PC-9 (cell line): ENCODE data around the gene SYK. TPM values are rescaled to one million over a fixed set of nuclear protein-coding genes. Genes with fewer than 3 reads are reported as not detected.

Experiments
- BruUV-seq: library from RNA; stranded (reverse); fragments of 400-500 nt; replicated peaks from 2 replicates; lab custom pipeline; 2021; lab: Mats Ljungman, UMichigan
- CTCF ChIA-PET: fragments of 300-600 bp; sonication (Branson Sonifier 250); formaldehyde crosslinking; loops from one replicate; lab custom pipeline; 2022; ENCODE audit warnings: antibody characterized with exemption; lab: Charles Lee
- POLR2A ChIA-PET: fragments of 300-600 bp; sonication (Branson Sonifier 250); formaldehyde crosslinking; loops from one replicate; lab custom pipeline; 2022; ENCODE audit warnings: antibody characterized with exemption; ENCODE audit not compliant: unreplicated experiment; lab: Charles Lee
- DNase-seq, 2 experiments: peaks; one replicate each; pipeline versions ENCODE4 v3.0.0 to v3.0.0-alpha.2; 2015 to 2022; ENCODE audit warnings: mixed read lengths in 1 of 2
- H2AFZ ChIP-seq: fragments of 200-600 bp; sonication (generic); 2 replicates; pipeline ENCODE4 v1.8.1; 2017; ENCODE audit warnings: antibody characterized with exemption
- H3F3A ChIP-seq: fragments of 200-600 bp; sonication (generic); 2 replicates; pipeline ENCODE4 v1.8.1; 2017; ENCODE audit warnings: antibody characterized with exemption, mild to moderate bottlenecking, low read depth; ENCODE audit not compliant: insufficient read depth
- H3K27ac ChIP-seq: fragments of 200-600 bp; sonication (generic); 2 replicates; pipeline ENCODE4 v1.6.1; 2016; ENCODE audit warnings: mixed run types
- H3K27me3 ChIP-seq: fragments of 200-600 bp; sonication (generic); 2 replicates; pipeline ENCODE4 v1.6.1; 2016; ENCODE audit warnings: low read depth, mixed run types; ENCODE audit not compliant: insufficient read depth
- H3K36me3 ChIP-seq: fragments of 200-600 bp; sonication (generic); 2 replicates; pipeline ENCODE4 v1.6.1; 2016; ENCODE audit warnings: low read depth, mixed run types
- H3K4me1 ChIP-seq: fragments of 200-600 bp; sonication (generic); replicated peaks from 2 replicates; pipeline ENCODE4 v1.6.1; 2016; ENCODE audit warnings: mixed run types; ENCODE audit not compliant: insufficient read depth
- H3K4me2 ChIP-seq: fragments of 200-600 bp; sonication (generic); 2 replicates; pipeline ENCODE4 v1.6.1; 2017; ENCODE audit warnings: mixed run types
- H3K4me3 ChIP-seq: fragments of 200-600 bp; sonication (generic); 2 replicates; pipeline ENCODE4 v1.6.1; 2016; ENCODE audit warnings: mixed run types
- H3K79me2 ChIP-seq: fragments of 200-600 bp; sonication (generic); 2 replicates; pipeline ENCODE4 v1.6.1; 2017; ENCODE audit warnings: low read depth, mixed run types
- H3K9me2 ChIP-seq: fragments of 200-600 bp; sonication (generic); 2 replicates; pipeline ENCODE4 v1.8.1; 2017; ENCODE audit warnings: mild to moderate bottlenecking; ENCODE audit not compliant: insufficient read depth
- H3K9me3 ChIP-seq: fragments of 200-600 bp; sonication (generic); 2 replicates; pipeline ENCODE4 v1.8.1; 2016; ENCODE audit warnings: low read depth; ENCODE audit not compliant: insufficient read depth
- H4K20me1 ChIP-seq: fragments of 200-600 bp; sonication (generic); 2 replicates; pipeline ENCODE4 v1.8.1; 2017; ENCODE audit not compliant: insufficient read depth
- CTCF ChIP-seq: fragments of 200-600 bp; sonication (generic); conservative IDR thresholded peaks from 2 replicates; pipeline ENCODE4 v1.6.1; 2017; ENCODE audit warnings: mixed run types, antibody characterized with exemption, mild to moderate bottlenecking, moderate library complexity
- EZH2 ChIP-seq: fragments of 200-600 bp; sonication (generic); IDR thresholded peaks from 2 replicates; pipeline ENCODE4 v1.8.0; 2017; ENCODE audit warnings: antibody characterized with exemption, low read depth
- intact Hi-C: fragments of 100-400 bp; cut with micrococcal nuclease; formaldehyde crosslinking; loops from one replicate; pipeline ENCODE4 v1.10.0; 2022; ENCODE audit not compliant: unreplicated experiment
- total RNA-seq: library from RNA; stranded (reverse); gene quantifications from 2 replicates; pipeline ENCODE4 v1.2.3, GENCODE V29; 2021

SYK gene
- total RNA-seq, 1 experiment from 2014 or later, result 32.1 TPM

- Histone ChIP-seq H3K4me2 (no peak overlapping the region), H2AFZ (no peak overlapping the region), H3K36me3 (no peaks in the 10 kb centered on the region), H3K27me3 (no peaks in the 10 kb centered on the region), H3K4me1 (peaks cover 10% of the 10 kb centered on the region), H4K20me1 (no peaks in the 10 kb centered on the region; the same call in 1 of the 2 replicates), H3K79me2 (no peaks in the 10 kb centered on the region), H3F3A (peaks cover 20% of the 10 kb centered on the region), H3K4me3 (no peak overlapping the region), H3K27ac (no peak overlapping the region), H3K9me3 (peaks cover 5% of the 10 kb centered on the region), H3K9me2 (no peaks in the 10 kb centered on the region)
- intact Hi-C loops, result no loop called here
- no peak for DNase-seq
- ChIA-PET CTCF (no interaction called here), POLR2A (no interaction called here)
- no peak for TF ChIP-seq EZH2
- TF ChIP-seq CTCF, result no peak
- BruUV-seq, result no TSS peak
Observed at GRCh38 chr9:90839183-90839728, 37.6 kb downstream of the SYK start.

- no TSS peak for BruUV-seq
- Histone ChIP-seq H3K9me2 (no peaks in the 10 kb centered on the region), H2AFZ (no peak overlapping the region), H4K20me1 (no peaks in the 10 kb centered on the region; the same call in 1 of the 2 replicates), H3F3A (peaks cover 20% of the 10 kb centered on the region), H3K27me3 (no peaks in the 10 kb centered on the region), H3K9me3 (peaks cover 5% of the 10 kb centered on the region), H3K36me3 (0 out of 2 replicates have a peak, but pooled peaks cover 3% of the 10 kb centered on the region), H3K27ac (no peak overlapping the region), H3K79me2 (no peaks in the 10 kb centered on the region), H3K4me1 (peaks cover 10% of the 10 kb centered on the region), H3K4me2 (no peak overlapping the region), H3K4me3 (no peak overlapping the region)
- intact Hi-C loops, result no loop called here
- ChIA-PET CTCF (no interaction called here), POLR2A (no interaction called here)
- no peak for DNase-seq
- TF ChIP-seq CTCF (no peak), EZH2 (no peak)
Observed at GRCh38 chr9:90840696-90841095, 39.1 kb downstream of the SYK start.

- Histone ChIP-seq H3K79me2 (no peaks in the 10 kb centered on the region), H3K9me3 (peaks cover 5% of the 10 kb centered on the region), H3K9me2 (no peaks in the 10 kb centered on the region), H3K4me2 (no peak overlapping the region), H3K4me1 (peaks cover 8% of the 10 kb centered on the region), H3K36me3 (0 out of 2 replicates have a peak, but pooled peaks cover 5% of the 10 kb centered on the region), H3K4me3 (no peak overlapping the region), H3K27me3 (no peaks in the 10 kb centered on the region), H3K27ac (no peak overlapping the region), H2AFZ (no peak overlapping the region), H3F3A (peaks cover 20% of the 10 kb centered on the region), H4K20me1 (no peaks in the 10 kb centered on the region; the same call in 1 of the 2 replicates)
- CTCF ChIA-PET, result no interaction called here
- no peak for DNase-seq
- no TSS peak for BruUV-seq
- POLR2A ChIA-PET, result no interaction called here
- intact Hi-C loops, result no loop called here
- no peak for TF ChIP-seq CTCF
- no peak for TF ChIP-seq EZH2
Observed at GRCh38 chr9:90841213-90841612, 39.6 kb downstream of the SYK start.
